ENCODE measurements around the gene ZNF638. TPM values are rescaled to one million over a fixed set of nuclear protein-coding genes. Genes with fewer than 3 reads are reported as not detected.

ZNF638 gene
- polyA plus RNA-seq (2013, experiment 1 of 2): 103 TPM
- polyA plus RNA-seq (2013, experiment 2 of 2): 104 TPM

GRCh38 chr2:71331581-71332434, at the start of gene ZNF638:
ZNF638 (plus strand) TSS chr2:71331782; CDS start chr2:71348955, 17,173 bp downstream.
- H3K27ac ChIP-seq (ENCODE audit: low read depth, low read length, severe bottlenecking): peak within 1 kb of the TSS; percentile 92
- H3K36me3 ChIP-seq (ENCODE audit: control insufficient read depth, insufficient read depth, low read length): peaks cover 26% of the 10 kb centered on the region
- peak within 1 kb of the TSS; percentile 83 for H3K4me3 ChIP-seq (ENCODE audit: extremely low read depth, insufficient read depth, low read length, poor library complexity, severe bottlenecking)
- peaks cover 6% of the 10 kb centered on the region for H3K4me1 ChIP-seq (ENCODE audit: control insufficient read depth, insufficient read depth, low read length, poor library complexity, severe bottlenecking)
- WGBS, 2 experiments (ENCODE audit: insufficient coverage in 2 of 2): 0% methylated on average over 50 to 67 of the region's 82 CpGs
- no peaks in the 10 kb centered on the region for H3K9me3 ChIP-seq (ENCODE audit: control insufficient read depth, low read length)

- Histone ChIP-seq H3K4me3 (ENCODE audit: extremely low read depth, insufficient read depth, low read length, poor library complexity, severe bottlenecking) (no peak overlapping the region), H3K4me1 (ENCODE audit: control insufficient read depth, insufficient read depth, low read length, poor library complexity, severe bottlenecking) (no peaks in the 10 kb centered on the region), H3K27ac (ENCODE audit: low read depth, low read length, severe bottlenecking) (no peak overlapping the region), H3K36me3 (ENCODE audit: control insufficient read depth, insufficient read depth, low read length) (no peaks in the 10 kb centered on the region), H3K9me3 (ENCODE audit: control insufficient read depth, low read length) (no peaks in the 10 kb centered on the region)
- 89 to 100% methylated on average over 2 of the region's 4 CpGs for WGBS, 2 experiments (ENCODE audit: insufficient coverage in 2 of 2)
Measured at GRCh38 chr2:71281950-71282349, 49.6 kb upstream of the ZNF638 start.

GRCh38 chr2:71282493-71282892, 49.1 kb upstream of the ZNF638 start:
- H3K4me1 ChIP-seq (ENCODE audit: control insufficient read depth, insufficient read depth, low read length, poor library complexity, severe bottlenecking): no peaks in the 10 kb centered on the region
- no peaks in the 10 kb centered on the region for H3K36me3 ChIP-seq (ENCODE audit: control insufficient read depth, insufficient read depth, low read length)
- H3K9me3 ChIP-seq (ENCODE audit: control insufficient read depth, low read length): no peaks in the 10 kb centered on the region
- no peak overlapping the region for H3K4me3 ChIP-seq (ENCODE audit: extremely low read depth, insufficient read depth, low read length, poor library complexity, severe bottlenecking)
- H3K27ac ChIP-seq (ENCODE audit: low read depth, low read length, severe bottlenecking): no peak overlapping the region

GRCh38 chr2:71283131-71283530, 48.5 kb upstream of the ZNF638 start:
- H3K36me3 ChIP-seq (ENCODE audit: control insufficient read depth, insufficient read depth, low read length): no peaks in the 10 kb centered on the region
- H3K4me3 ChIP-seq (ENCODE audit: extremely low read depth, insufficient read depth, low read length, poor library complexity, severe bottlenecking): no peak overlapping the region
- WGBS, 2 experiments (ENCODE audit: insufficient coverage in 2 of 2): 90 to 100% methylated on average over 3 of the region's 5 CpGs
- H3K27ac ChIP-seq (ENCODE audit: low read depth, low read length, severe bottlenecking): no peak overlapping the region
- no peaks in the 10 kb centered on the region for H3K9me3 ChIP-seq (ENCODE audit: control insufficient read depth, low read length)
- no peaks in the 10 kb centered on the region for H3K4me1 ChIP-seq (ENCODE audit: control insufficient read depth, insufficient read depth, low read length, poor library complexity, severe bottlenecking)

GRCh38 chr2:71285706-71286105, 45.9 kb upstream of the ZNF638 start:
- H3K36me3 ChIP-seq (ENCODE audit: control insufficient read depth, insufficient read depth, low read length): no peaks in the 10 kb centered on the region
- no peaks in the 10 kb centered on the region for H3K9me3 ChIP-seq (ENCODE audit: control insufficient read depth, low read length)
- H3K27ac ChIP-seq (ENCODE audit: low read depth, low read length, severe bottlenecking): no peak overlapping the region
- WGBS, 2 experiments (ENCODE audit: insufficient coverage in 2 of 2): 100% methylated on average over 1 of the region's 2 CpGs
- H3K4me3 ChIP-seq (ENCODE audit: extremely low read depth, insufficient read depth, low read length, poor library complexity, severe bottlenecking): no peak overlapping the region
- no peaks in the 10 kb centered on the region for H3K4me1 ChIP-seq (ENCODE audit: control insufficient read depth, insufficient read depth, low read length, poor library complexity, severe bottlenecking)

GRCh38 chr2:71291398-71291797, 40.2 kb upstream of the ZNF638 start:
- Histone ChIP-seq H3K27ac (ENCODE audit: low read depth, low read length, severe bottlenecking) (no peak overlapping the region), H3K9me3 (ENCODE audit: control insufficient read depth, low read length) (no peaks in the 10 kb centered on the region), H3K4me3 (ENCODE audit: extremely low read depth, insufficient read depth, low read length, poor library complexity, severe bottlenecking) (no peak overlapping the region), H3K36me3 (ENCODE audit: control insufficient read depth, insufficient read depth, low read length) (no peaks in the 10 kb centered on the region), H3K4me1 (ENCODE audit: control insufficient read depth, insufficient read depth, low read length, poor library complexity, severe bottlenecking) (no peaks in the 10 kb centered on the region)
- WGBS, 2 experiments (ENCODE audit: insufficient coverage in 2 of 2): 86 to 100% methylated on average over 1 of the region's 4 CpGs

GRCh38 chr2:71292159-71292558, 39.4 kb upstream of the ZNF638 start:
- H3K9me3 ChIP-seq (ENCODE audit: control insufficient read depth, low read length): no peaks in the 10 kb centered on the region
- no CpG with 5 or more reads among the region's 1 CpG for WGBS, 2 experiments (ENCODE audit: insufficient coverage in 2 of 2)
- no peaks in the 10 kb centered on the region for H3K36me3 ChIP-seq (ENCODE audit: control insufficient read depth, insufficient read depth, low read length)
- no peak overlapping the region for H3K4me3 ChIP-seq (ENCODE audit: extremely low read depth, insufficient read depth, low read length, poor library complexity, severe bottlenecking)
- H3K27ac ChIP-seq (ENCODE audit: low read depth, low read length, severe bottlenecking): no peak overlapping the region
- H3K4me1 ChIP-seq (ENCODE audit: control insufficient read depth, insufficient read depth, low read length, poor library complexity, severe bottlenecking): no peaks in the 10 kb centered on the region

- no peaks in the 10 kb centered on the region for H3K36me3 ChIP-seq (ENCODE audit: control insufficient read depth, insufficient read depth, low read length)
- no peak overlapping the region for H3K4me3 ChIP-seq (ENCODE audit: extremely low read depth, insufficient read depth, low read length, poor library complexity, severe bottlenecking)
- WGBS, 2 experiments (ENCODE audit: insufficient coverage in 2 of 2): 74 to 85% methylated on average over 1 to 2 of the region's 2 CpGs
- H3K4me1 ChIP-seq (ENCODE audit: control insufficient read depth, insufficient read depth, low read length, poor library complexity, severe bottlenecking): no peaks in the 10 kb centered on the region
- no peak overlapping the region for H3K27ac ChIP-seq (ENCODE audit: low read depth, low read length, severe bottlenecking)
- no peaks in the 10 kb centered on the region for H3K9me3 ChIP-seq (ENCODE audit: control insufficient read depth, low read length)
Measured at GRCh38 chr2:71298914-71299313, 32.7 kb upstream of the ZNF638 start.

- Histone ChIP-seq H3K4me1 (ENCODE audit: control insufficient read depth, insufficient read depth, low read length, poor library complexity, severe bottlenecking) (no peaks in the 10 kb centered on the region), H3K9me3 (ENCODE audit: control insufficient read depth, low read length) (no peaks in the 10 kb centered on the region), H3K36me3 (ENCODE audit: control insufficient read depth, insufficient read depth, low read length) (no peaks in the 10 kb centered on the region), H3K4me3 (ENCODE audit: extremely low read depth, insufficient read depth, low read length, poor library complexity, severe bottlenecking) (no peak overlapping the region), H3K27ac (ENCODE audit: low read depth, low read length, severe bottlenecking) (no peak overlapping the region)
- WGBS, 2 experiments (ENCODE audit: insufficient coverage in 2 of 2): no CpG with 5 or more reads among the region's 2 CpGs
Measured at GRCh38 chr2:71299507-71299906, 32.1 kb upstream of the ZNF638 start.

- WGBS, 2 experiments (ENCODE audit: insufficient coverage in 2 of 2): 87 to 95% methylated on average over 3 of the region's 3 CpGs
- Histone ChIP-seq H3K27ac (ENCODE audit: low read depth, low read length, severe bottlenecking) (no peak overlapping the region), H3K4me3 (ENCODE audit: extremely low read depth, insufficient read depth, low read length, poor library complexity, severe bottlenecking) (no peak overlapping the region), H3K4me1 (ENCODE audit: control insufficient read depth, insufficient read depth, low read length, poor library complexity, severe bottlenecking) (no peaks in the 10 kb centered on the region), H3K36me3 (ENCODE audit: control insufficient read depth, insufficient read depth, low read length) (no peaks in the 10 kb centered on the region), H3K9me3 (ENCODE audit: control insufficient read depth, low read length) (no peaks in the 10 kb centered on the region)
Measured at GRCh38 chr2:71303849-71304248, 27.7 kb upstream of the ZNF638 start.

GRCh38 chr2:71306762-71307161, 24.8 kb upstream of the ZNF638 start:
- Histone ChIP-seq H3K36me3 (ENCODE audit: control insufficient read depth, insufficient read depth, low read length) (no peaks in the 10 kb centered on the region), H3K27ac (ENCODE audit: low read depth, low read length, severe bottlenecking) (no peak overlapping the region), H3K4me3 (ENCODE audit: extremely low read depth, insufficient read depth, low read length, poor library complexity, severe bottlenecking) (no peak overlapping the region), H3K9me3 (ENCODE audit: control insufficient read depth, low read length) (no peaks in the 10 kb centered on the region), H3K4me1 (ENCODE audit: control insufficient read depth, insufficient read depth, low read length, poor library complexity, severe bottlenecking) (no peaks in the 10 kb centered on the region)
- WGBS, 2 experiments (ENCODE audit: insufficient coverage in 2 of 2): 90 to 100% methylated on average over 3 of the region's 3 CpGs
